RWPE2 (cell line): Measurements from ENCODE around the gene RPL10A.
A peak's percentile ranks its signal among the peaks of the same experiment; 100 is the strongest.
"Not testable (repeated sequence)": the region's sequence is repeated elsewhere in the genome, so short reads cannot be mapped to it uniquely, and the experiment has no call there.

Experiments used
- ATAC-seq: fragments of 200-7000 bp; cut with Tn5 transposase; 3 replicates; pipeline ENCODE4 v1.9.1; 2021; ENCODE audit warnings: low read depth
- DNase-seq: peaks from one replicate; pipeline ENCODE4 v3.0.0-alpha.2; 2020; ENCODE audit warnings: low spot score
- H3K27ac ChIP-seq: fragments of 450-650 bp; 2 replicates; pipeline ENCODE4 v1.5.1; 2017; ENCODE audit warnings: mild to moderate bottlenecking; ENCODE audit not compliant: poor library complexity, severe bottlenecking
- H3K27me3 ChIP-seq: fragments of 250-450 bp; sonication (Bioruptor Pico); 2 replicates; pipeline ENCODE4 v1.5.1; 2021; ENCODE audit warnings: mild to moderate bottlenecking, moderate library complexity; ENCODE audit not compliant: insufficient read depth, poor library complexity, severe bottlenecking
- H3K36me3 ChIP-seq: fragments of 250-450 bp; sonication (Bioruptor Pico); 2 replicates; pipeline ENCODE4 v1.5.1; 2020; ENCODE audit warnings: low read depth, mild to moderate bottlenecking, moderate library complexity
- H3K4me1 ChIP-seq: fragments of 250-450 bp; sonication (Bioruptor Pico); 2 replicates; pipeline ENCODE4 v1.5.1; 2021; ENCODE audit warnings: mild to moderate bottlenecking, moderate library complexity; ENCODE audit not compliant: insufficient read depth, poor library complexity, severe bottlenecking
- H3K4me3 ChIP-seq: fragments of 250-450 bp; sonication (Bioruptor Pico); 2 replicates; pipeline ENCODE4 v1.5.1; 2021; ENCODE audit warnings: mild to moderate bottlenecking, moderate library complexity; ENCODE audit not compliant: severe bottlenecking
- H3K9me3 ChIP-seq: fragments of 250-450 bp; sonication (Bioruptor Pico); 2 replicates; pipeline ENCODE4 v1.5.1; 2021; ENCODE audit warnings: mild to moderate bottlenecking, moderate library complexity; ENCODE audit not compliant: severe bottlenecking
- CTCF ChIP-seq: fragments of 450-650 bp; IDR thresholded peaks from one replicate; pipeline ENCODE4 v1.5.1; 2017; ENCODE audit warnings: mild to moderate bottlenecking, moderate library complexity; ENCODE audit not compliant: poor library complexity, severe bottlenecking

The RPL10A gene

GRCh38 chr6:35512740-35513139 is 44.5 kb downstream of the RPL10A start, which contains the start of gene TULP1:
TSS of gene TULP1 (minus strand) at chr6:35512896. CDS start at chr6:35512858, 38 bp downstream.
- H3K9me3 ChIP-seq: no peaks in the 10 kb centered on the region
- H3K4me1 ChIP-seq: no peaks in the 10 kb centered on the region
- DNase-seq (no peak), ATAC-seq (no peak)
- no peak within 1 kb of the TSS for H3K27ac ChIP-seq
- H3K36me3 ChIP-seq: no peaks in the 10 kb centered on the region
- no peak within 1 kb of the TSS for H3K4me3 ChIP-seq
- TF ChIP-seq CTCF: no peak
- no peaks in the 10 kb centered on the region for H3K27me3 ChIP-seq

- no peaks in the 10 kb centered on the region for H3K36me3 ChIP-seq
- H3K27ac ChIP-seq: no peak overlapping the region
- DNase-seq: no peak
- H3K4me1 ChIP-seq: no peaks in the 10 kb centered on the region
- no peaks in the 10 kb centered on the region for H3K9me3 ChIP-seq
- no peak for TF ChIP-seq CTCF
- H3K27me3 ChIP-seq: no peaks in the 10 kb centered on the region
- no peak for ATAC-seq
- no peak overlapping the region for H3K4me3 ChIP-seq
Measured at GRCh38 chr6:35514587-35514986, 46.4 kb downstream of the RPL10A start.

GRCh38 chr6:35515939-35516338 is 47.7 kb downstream of the RPL10A start:
- not testable (repeated sequence) for H3K4me1 ChIP-seq, H3K9me3 ChIP-seq, DNase-seq, H3K27me3 ChIP-seq, H3K4me3 ChIP-seq, H3K36me3 ChIP-seq, H3K27ac ChIP-seq
- peak; percentile 21; the same call in 1 of the 3 replicates for ATAC-seq

- TF ChIP-seq CTCF: no peak
- peaks cover 3% of the 10 kb centered on the region for H3K4me1 ChIP-seq
- no peak for DNase-seq
- H3K9me3 ChIP-seq: no peaks in the 10 kb centered on the region
- no peaks in the 10 kb centered on the region for H3K36me3 ChIP-seq
- H3K27ac ChIP-seq: no peak overlapping the region
- ATAC-seq: no peak
- H3K4me3 ChIP-seq: no peak overlapping the region
- no peaks in the 10 kb centered on the region for H3K27me3 ChIP-seq
Measured at GRCh38 chr6:35516712-35517111, 48.5 kb downstream of the RPL10A start.

GRCh38 chr6:35517978-35518377 is 49.8 kb downstream of the RPL10A start:
- not testable (repeated sequence) for H3K27me3 ChIP-seq, H3K4me3 ChIP-seq, H3K27ac ChIP-seq, DNase-seq, H3K36me3 ChIP-seq, ATAC-seq, H3K9me3 ChIP-seq, H3K4me1 ChIP-seq

GRCh38 chr6:35518566-35519312 is 50.5 kb downstream of the RPL10A start:
- no peak overlapping the region for H3K4me3 ChIP-seq
- H3K27me3 ChIP-seq: no peaks in the 10 kb centered on the region
- no peak for ATAC-seq
- DNase-seq: no peak
- H3K4me1 ChIP-seq: peaks cover 3% of the 10 kb centered on the region
- H3K36me3 ChIP-seq: no peaks in the 10 kb centered on the region
- TF ChIP-seq CTCF: no peak
- no peaks in the 10 kb centered on the region for H3K9me3 ChIP-seq
- no peak overlapping the region for H3K27ac ChIP-seq
